ELR (cell line): ENCODE results near the gene PHACTR1.

Experiments
- DNase-seq: peaks from one replicate; pipeline ENCODE4 v3.0.0-alpha.2; 2015; ENCODE audit warnings: low read depth

PHACTR1 gene

DNA sequence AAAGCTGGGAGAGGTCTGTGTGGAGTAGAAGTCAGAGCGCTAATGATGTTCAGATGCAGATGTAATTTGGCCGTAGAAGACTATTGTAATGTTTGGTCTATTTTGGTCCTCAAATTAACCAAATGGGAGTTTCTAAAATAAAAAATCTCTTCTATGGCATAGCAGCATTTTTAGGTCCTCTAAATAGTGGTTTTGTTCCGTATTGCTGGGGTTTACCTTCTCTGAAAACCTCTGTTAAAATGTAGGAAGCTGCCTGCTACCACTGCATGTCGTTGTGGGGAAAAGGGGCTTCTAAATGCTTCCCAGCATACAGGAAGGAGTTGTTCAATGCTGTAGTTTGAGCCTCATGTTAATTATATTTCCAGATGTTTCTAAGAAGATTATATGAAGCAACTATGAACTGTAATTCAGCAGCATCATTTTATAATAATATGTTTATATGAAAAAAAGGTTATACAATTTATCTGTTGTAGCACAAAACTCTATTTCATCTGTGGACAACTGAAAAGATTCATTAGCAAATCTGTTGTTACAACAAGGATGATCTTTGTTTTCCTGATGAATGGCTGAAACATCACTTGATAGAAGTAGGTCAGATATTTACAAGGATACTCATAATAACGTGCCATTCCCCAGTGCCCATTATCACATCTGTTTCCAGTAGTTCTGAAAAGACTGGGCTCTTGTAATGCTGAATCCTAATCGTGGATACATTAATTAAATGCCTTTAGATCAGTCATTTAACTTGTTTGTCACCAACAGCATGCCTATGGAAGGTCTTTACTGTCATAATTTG is 355.2 kb downstream of the PHACTR1 start:
- no peak for DNase-seq

DNA sequence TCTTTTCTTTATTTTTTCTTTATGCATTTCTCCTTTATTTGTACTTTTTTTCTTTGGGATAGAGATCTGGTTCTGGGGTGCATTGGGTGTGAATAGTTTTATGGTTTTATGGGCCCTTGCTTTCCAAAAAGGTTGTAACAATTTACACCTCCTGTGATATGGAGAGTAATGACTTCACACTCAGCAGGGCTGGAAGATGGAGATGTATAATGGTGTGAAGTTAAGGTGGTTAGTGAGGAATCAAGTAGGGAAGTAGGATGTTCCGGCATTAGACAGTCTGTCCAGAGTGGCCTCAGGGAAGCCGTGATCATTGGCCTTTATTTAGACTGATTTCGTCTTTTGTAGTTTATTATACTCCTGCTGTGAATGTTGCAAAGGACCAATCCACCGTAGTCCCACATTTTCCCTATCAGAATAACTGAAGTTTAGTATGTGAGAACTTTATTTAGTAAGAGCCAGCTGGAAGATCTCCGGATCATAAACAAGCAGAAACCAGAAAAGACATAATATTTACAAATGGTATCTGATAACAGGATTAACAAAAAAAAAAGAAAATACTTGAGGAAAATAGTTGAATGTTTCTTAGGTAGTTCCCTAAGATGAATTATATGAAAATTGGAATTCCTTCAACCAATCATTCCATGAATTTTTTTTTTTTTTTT is 356.2 kb downstream of the PHACTR1 start:
- no peak for DNase-seq

DNA sequence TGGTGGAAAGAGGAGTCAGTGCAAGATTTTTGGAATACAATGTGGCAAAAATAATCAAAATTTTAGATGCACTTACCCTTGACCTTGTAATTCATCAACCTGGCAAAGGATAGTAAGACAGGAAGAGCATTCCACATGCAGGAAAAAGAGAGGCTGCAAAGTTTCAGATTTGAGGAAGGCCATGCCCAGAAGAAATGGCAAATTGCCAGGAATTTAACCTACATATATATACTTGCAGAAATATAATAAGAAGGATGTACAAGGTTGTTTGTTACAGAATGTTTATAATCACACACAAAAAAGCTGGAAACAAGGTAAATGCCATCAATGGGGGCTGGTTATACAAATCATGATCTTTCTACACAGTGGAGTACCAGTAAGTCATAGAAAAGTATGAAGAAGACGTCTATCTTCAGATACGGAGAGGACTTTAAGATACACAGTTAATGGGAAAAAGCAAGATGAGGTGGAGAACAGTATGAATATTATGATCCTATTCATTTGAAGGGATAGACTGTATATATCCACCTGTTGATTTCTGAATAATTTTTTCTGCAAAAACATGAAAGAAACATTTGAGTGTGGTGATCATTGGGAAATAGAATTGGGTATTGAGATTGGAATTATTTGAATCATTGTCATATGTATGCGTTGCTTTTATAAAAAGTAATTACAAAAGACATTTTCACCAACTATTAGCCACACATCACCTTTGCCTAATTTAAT is 358.0 kb downstream of the PHACTR1 start:
- no peak for DNase-seq

DNA sequence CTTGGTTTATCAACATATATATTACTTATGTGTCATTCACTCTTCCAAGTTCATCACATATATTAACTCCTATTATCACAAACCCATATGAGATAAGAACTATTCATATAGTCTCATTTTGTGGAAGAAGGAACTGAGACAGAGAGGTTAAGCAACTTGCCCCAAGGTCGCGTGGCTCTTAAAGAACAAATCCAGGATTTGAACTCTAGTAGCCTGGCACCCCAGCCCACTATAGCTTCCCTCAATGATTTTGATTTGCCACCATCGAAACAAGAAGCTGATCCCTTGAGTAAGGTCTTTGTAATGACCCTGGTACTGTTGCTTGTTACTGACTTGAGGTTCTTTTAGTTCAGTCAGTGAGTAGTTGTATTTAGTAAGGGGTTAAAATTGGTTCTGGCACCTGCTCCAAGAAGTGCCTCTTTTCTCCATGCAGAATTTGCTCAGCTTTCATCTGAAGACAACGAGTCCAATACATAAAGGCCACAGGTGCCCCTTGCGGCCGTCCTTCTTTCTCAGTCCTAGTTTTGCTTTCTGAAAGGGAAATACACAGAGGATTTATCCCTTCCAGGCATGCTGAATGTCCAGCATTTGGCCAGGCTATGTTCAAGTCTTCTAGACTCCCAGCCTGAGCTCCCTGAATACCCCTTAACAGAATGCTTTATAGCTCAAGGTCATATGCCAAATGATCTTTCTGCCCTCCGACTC is 358.7 kb downstream of the PHACTR1 start:
- no peak for DNase-seq

DNA sequence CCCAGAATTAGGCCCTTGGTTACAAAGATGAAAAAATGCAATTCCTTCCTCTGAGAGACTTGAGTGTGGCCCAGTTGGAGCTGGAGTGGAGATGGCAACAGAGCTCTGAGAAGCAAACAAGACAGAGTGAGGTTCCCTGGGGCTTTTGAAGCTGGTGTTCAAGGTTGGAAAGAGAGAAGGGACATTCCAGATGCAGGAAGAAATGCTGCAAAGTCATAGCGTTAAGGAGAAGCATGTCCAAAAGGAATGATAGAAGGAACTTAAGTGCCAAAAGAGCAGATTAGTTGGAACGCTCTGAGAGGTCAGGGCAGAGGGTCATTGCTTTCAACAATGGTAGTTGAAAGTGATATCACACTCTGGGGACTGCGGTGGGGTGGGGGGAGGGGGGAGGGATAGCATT is 360.0 kb downstream of the PHACTR1 start:
- no peak for DNase-seq

DNA sequence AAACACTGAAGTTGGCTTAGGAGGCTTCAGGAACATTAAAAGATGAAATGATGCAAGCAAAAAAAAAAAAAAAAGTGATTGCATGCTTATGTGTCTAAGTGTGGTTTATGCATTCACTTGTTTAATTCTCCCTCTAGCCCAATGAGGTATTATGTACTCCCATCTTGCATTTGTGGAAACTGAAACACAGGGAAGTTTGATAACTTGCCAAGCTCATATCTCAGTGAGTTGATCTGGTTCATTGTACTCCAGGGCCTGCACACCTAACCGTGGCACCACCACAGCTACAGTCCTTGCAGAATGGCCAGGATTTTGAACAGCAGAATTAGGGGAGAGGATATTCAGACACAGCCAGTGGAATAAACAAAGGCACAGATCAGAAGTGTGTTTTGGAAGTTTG is 360.6 kb downstream of the PHACTR1 start:
- DNase-seq, result no peak

DNA sequence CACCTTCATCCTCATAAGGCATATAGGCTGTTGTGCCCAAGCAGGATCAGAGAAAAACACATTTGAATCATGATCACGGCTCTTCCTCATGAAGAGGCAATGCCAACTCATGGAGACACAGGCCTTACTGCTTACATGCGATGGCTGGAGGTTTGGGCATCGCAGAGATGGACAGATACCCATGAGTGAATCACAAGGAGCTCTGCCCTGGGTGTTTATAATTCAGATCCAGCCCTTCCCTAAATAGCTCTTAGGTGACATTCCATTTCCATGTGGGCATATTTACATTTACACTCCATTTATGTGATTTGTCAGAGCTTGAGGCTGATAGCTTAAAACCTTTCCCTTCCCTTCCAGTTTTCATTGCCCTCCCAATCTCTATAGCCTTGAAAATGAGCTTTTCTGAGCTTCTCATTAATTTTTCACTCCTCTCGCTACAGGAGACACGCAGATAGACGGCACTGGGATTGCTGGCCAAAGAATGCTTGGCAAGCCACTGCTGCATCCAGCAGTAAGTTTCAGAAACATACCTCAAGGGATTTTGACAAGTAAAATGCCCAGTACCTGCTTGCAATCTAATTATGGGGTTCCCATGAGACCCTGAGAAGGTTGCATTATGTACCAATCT is 362.6 kb downstream of the PHACTR1 start:
- peak; percentile 3 for DNase-seq

DNA sequence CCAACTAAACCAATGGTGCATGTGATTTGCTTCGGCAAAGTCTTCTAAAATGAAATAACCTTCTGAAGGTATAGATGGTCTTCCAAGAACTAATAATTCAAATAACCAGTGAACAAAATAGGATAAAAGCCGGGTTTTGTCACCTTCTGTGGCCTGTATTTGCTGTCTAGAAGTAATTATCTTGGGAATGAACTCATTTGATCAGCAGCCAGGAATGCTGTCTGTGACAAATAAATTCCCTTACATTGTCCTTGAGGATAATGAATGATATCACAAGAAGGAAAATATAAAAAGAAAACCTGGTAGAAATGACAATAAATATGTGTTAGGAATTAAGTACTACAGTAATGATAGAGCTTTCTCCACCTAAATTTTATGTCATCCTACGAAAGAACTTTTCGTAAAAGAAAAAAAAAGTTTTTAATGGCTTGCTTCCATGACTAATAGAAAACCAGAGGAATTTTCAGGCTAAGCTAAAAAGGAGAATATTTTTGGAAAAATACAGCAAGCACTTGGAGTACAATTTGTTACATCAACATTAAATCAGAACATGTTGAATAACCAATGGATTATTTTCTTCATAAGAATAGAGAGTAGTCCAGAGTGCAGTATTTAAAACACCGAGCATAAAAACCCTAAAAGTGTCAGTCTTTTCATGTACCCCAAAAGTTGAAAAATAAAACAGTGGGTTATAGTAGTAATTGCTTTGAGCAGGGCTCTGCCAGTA is 364.1 kb downstream of the PHACTR1 start:
- DNase-seq, result no peak

DNA sequence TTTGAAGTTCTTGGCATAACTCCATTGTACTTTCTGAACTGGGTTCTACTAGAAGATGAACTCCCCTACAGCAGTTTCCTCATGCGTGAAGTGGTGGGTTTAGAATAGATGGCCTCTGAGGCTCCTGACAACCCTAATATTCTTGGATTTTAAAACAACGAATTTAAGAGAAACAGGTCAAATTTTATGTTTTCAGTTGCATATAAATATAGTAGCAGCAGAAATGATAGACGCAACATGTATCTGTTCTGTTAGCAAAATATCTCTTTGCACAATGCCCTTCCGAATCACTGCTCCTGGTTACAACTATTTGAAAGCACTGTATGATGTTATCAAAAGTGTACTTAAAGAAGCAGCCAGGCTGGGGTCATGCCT is 364.6 kb downstream of the PHACTR1 start:
- no peak for DNase-seq

DNA sequence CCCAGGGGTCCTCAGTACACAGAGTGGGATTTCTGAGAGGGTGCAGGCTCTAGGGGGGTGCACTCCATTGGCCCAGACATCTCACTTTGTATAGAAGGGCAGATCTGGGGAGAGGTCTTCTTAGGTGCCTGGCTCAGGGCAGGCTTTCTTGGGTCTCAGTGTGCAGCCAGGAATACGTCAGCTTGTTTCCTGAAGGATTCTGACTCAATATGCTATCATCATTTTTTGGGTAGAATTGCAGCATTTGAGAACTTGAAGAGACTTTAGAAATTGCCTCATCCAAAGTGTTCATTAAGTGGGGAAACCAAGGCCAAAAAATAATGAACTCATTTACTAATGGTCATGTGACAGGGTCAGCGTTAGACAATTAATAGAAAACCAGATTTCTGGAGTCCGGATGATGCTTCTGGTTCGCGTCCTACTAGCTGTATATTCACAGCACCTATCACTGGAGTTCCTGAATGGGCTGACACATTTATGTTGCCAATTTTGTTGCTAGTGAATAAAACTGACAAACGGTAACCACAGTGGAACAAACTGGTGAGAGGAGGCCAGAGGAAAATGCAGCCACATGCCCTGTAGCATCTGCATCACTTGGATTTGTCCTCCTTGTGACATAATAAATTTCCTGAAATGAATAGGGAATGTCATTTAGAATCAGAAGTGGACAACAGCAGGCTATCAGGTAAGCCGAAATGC is 372.9 kb downstream of the PHACTR1 start:
- DNase-seq, result peak; percentile 62

DNA sequence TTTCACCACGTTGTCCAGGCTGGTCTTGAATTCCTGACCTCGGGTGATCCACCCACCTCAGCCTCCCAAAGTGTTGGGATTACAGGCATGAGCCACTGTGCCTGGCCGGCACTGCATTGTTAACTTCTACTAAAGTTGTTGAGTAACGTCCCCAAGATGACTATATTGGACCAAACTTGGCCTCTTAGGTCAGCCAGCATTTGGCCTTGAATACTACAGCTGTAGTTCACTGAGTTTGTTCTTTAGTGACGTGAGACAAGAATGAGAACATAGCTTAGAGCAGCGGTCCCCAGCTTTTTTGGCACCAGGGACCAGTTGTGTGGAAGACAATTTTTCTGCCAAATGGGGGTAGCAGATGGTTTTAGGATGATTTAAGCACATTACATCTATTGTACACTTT is 374.6 kb downstream of the PHACTR1 start:
- DNase-seq, result no peak

DNA sequence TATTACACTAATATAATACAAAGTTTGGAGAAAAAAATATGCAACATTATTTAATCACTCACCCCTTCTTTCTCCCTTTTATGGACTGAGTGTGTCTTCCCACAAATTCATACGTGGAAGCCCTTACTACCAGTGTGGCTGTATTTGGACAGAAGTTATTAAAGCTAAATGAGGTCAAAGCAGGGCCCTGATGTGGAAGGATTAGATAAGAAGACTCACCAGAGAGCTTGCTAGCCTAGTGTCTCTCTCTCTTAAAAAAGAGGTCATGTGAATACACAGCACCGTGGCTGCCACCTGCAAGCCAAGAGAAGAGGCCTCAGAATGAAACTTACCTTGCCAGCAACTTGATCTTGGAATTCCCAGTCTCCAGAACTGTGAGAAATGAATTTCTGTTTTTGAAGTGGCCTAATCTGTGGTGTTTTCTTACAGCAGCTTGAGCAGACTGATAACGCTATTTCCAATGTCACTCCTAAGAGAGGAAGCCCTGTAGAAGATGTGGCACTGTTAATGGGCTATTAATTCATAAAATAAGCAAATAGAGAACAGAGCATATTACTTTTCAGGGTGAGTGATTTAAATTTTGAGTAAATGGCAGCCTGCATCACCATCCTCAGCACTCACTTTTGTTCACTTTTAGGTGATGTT is 378.3 kb downstream of the PHACTR1 start:
- no peak for DNase-seq

DNA sequence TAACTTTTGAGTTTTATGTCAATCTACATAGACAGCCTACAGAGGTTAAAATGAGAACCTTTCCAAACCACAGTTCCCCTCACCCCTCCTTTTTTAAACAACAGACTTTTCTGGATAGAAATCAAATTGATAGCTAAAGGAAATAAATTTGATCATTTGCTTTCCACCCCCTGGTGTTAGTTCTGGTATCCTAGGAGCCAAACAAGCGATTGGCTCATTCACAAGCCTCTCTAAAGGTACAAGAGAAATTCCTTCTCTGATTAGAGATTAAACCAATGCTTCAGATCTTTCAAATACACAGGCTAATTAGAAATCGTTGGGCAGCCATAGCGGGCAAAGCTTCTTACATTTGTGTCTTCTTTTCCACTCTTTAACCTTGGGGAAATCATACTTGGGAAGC is 379.5 kb downstream of the PHACTR1 start:
- DNase-seq, result no peak

DNA sequence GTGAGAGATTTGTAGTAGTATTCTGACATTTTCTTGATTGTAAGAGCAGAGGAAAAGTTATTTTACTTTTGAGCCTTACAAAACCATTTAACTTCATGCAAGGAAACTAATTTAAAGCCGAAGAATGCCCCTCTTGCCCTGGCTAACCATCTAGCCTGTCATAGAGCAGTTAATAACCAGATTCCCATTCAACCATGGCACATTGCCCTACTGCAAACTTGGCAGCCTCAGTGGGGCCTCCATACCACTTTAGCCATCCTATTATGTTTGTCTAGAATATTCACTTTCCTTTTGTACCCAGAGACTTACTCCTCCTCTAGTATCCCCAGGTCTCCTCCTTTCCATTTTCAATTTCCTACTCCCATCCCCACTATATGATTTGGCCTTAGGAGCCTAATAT is 380.9 kb downstream of the PHACTR1 start:
- DNase-seq, result no peak

DNA sequence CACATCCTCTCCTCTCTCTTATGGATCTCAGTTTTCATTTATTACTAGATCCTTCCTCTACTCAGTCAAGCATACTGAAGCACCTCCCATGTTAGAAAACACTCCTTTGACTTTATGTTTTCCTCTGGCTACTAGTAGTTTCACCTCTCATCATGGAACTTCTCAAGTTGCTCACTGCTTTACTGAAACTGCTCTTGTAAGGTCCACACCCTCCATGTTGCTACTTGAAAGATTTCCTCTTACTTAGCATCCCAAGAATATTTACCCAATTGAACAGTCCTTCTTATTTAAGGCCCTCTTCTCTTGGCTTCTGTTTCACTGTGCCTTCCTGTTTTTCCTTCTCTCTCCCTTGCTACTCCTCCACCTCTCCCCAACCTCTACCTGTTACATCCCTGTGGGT is 381.4 kb downstream of the PHACTR1 start:
- DNase-seq, result no peak

DNA sequence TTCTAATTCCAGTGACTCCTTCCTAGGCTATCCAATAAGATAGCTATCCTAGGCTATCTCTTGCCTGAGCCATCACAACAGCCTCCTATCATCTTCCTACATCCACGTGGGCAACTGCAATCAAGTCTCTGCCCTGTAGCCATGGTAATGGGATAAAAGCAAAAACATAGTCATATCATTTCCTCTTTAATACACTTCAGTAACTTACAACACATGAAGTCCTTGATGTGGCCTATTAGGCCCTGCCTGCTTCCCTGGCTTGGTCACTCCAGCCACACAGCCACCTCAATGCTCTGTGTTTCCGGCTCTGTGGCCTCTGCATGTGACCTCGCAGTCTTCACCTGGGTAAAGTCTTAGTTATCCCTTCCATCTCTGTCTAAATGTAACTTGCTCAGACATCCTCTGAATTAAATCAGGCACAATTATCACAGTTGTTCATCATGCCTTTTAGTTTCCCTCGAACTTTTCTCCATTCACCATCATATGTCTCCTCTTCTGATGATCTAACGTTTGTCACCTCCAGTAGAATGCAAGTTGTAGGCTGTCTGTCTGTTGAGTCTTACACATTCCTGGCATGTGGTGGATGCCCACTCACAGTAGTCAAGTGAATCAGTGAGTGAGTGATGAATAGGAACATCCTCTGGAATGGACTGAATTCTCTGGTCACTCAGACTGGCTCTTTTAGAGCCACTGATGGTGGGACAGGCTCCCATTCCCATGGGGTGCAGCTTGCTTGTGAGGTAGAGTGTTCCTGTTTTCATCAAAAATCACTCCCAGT is 382.4 kb downstream of the PHACTR1 start:
- DNase-seq, result peak; percentile 70

DNA sequence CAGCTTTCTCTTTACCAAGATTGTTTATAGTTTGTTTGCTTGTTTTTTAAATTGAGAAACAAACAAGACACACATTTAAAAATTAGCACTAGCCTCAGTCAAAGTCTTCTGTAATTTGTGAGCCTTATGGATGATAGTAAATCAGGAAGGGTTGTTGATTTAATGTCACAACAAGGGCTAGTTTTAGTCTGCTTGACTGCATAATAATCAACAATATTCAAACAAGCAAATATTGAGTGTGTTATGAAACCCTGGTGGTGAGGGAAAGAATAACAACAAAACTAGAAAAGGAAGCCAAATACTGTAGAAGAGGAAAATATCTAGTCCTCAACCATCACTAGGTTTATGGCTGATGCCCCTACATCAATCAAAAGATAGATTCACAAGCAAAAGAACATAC is 383.2 kb downstream of the PHACTR1 start:
- peak; percentile 37 for DNase-seq

DNA sequence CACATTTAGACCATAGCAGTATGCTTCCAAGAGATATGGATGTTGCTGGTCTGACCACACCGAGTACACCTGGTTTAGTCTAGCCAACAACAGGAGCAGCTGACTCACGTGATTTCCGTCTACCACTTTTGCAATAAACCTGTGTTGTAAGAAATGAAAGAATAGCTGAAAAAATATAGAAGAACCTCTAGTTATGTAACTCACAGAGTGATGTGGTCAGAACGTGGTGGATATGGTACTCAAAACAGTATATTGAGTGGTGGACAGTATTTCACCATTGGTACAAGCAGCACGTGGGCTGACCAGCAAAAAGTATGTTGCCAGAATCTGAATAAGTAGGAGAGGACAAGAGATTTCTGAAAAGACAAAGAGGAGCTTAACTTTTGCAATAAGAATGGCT is 384.8 kb downstream of the PHACTR1 start:
- no peak for DNase-seq

DNA sequence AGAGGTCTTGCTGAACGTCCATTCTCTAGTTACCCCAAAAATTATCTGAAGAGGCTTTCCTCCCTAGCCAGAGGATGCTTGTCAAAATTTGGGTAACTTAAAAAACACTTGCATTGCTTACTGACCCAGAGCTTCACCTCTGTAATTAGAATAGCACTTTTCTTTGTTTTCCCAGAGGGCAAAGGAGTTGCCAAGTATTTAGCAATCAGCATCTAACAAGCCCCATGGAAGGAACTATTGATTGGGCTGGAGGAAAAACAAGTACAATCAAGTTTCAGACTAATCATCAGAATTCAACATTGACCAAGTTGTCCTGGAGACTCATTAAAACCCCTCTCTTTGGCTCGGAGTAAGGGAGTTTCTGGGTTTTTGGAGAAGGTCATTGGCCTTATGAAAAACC is 385.4 kb downstream of the PHACTR1 start:
- no peak for DNase-seq
